ENCODE results near the gene COL5A1.

The COL5A1 gene

GRCh38 chr9:134839455-134840125 is 198.0 kb downstream of the COL5A1 start:
- H3K27me3 ChIP-seq (ENCODE audit: insufficient read depth, poor library complexity, severe bottlenecking): no peaks in the 10 kb centered on the region
- no peak for TF ChIP-seq CTCF (IDR thresholded peaks at IDR 0.05; ENCODE audit: insufficient read depth, low read length)
- no peak for TF ChIP-seq REST (IDR thresholded peaks at IDR 0.05; ENCODE audit: insufficient replicate concordance, low read depth)
- TF ChIP-seq SPI1 (IDR thresholded peaks at IDR 0.05; ENCODE audit: borderline replicate concordance, low read depth): no peak
- TF ChIP-seq GABPA (IDR thresholded peaks at IDR 0.05; ENCODE audit: low read depth): no peak
- no peak for TF ChIP-seq POLR2AphosphoS5 (IDR thresholded peaks at IDR 0.05; ENCODE audit: low read depth)
- DNase-seq (ENCODE audit: low read depth in 1 of 2, low spot score in 1 of 2): no peak
- H3K4me3 ChIP-seq (replicated peaks; ENCODE audit: insufficient read depth, low read length): no peak overlapping the region
- H3K27ac ChIP-seq (replicated peaks): no peak overlapping the region

GRCh38 chr9:134840511-134840910 is 198.9 kb downstream of the COL5A1 start:
- Histone ChIP-seq H3K27me3 (ENCODE audit: insufficient read depth, poor library complexity, severe bottlenecking) (no peaks in the 10 kb centered on the region), H3K27ac (replicated peaks) (no peak overlapping the region), H3K4me3 (replicated peaks; ENCODE audit: insufficient read depth, low read length) (no peak overlapping the region)
- DNase-seq (ENCODE audit: low read depth in 1 of 2, low spot score in 1 of 2): no peak
- TF ChIP-seq GABPA (IDR thresholded peaks at IDR 0.05; ENCODE audit: low read depth) (no peak), SPI1 (IDR thresholded peaks at IDR 0.05; ENCODE audit: borderline replicate concordance, low read depth) (no peak), CTCF (IDR thresholded peaks at IDR 0.05; ENCODE audit: insufficient read depth, low read length) (no peak), REST (IDR thresholded peaks at IDR 0.05; ENCODE audit: insufficient replicate concordance, low read depth) (no peak), POLR2AphosphoS5 (IDR thresholded peaks at IDR 0.05; ENCODE audit: low read depth) (no peak)

- TF ChIP-seq SPI1 (IDR thresholded peaks at IDR 0.05; ENCODE audit: borderline replicate concordance, low read depth): no peak
- no peak for TF ChIP-seq GABPA (IDR thresholded peaks at IDR 0.05; ENCODE audit: low read depth)
- Histone ChIP-seq H3K27ac (replicated peaks) (no peak overlapping the region), H3K27me3 (ENCODE audit: insufficient read depth, poor library complexity, severe bottlenecking) (no peaks in the 10 kb centered on the region), H3K4me3 (replicated peaks; ENCODE audit: insufficient read depth, low read length) (no peak overlapping the region)
- no peak for DNase-seq (ENCODE audit: low read depth in 1 of 2, low spot score in 1 of 2)
These were observed 199.7 kb downstream of the COL5A1 start for GRCh38 chr9:134841180-134841904.

- no peak overlapping the region for H3K4me3 ChIP-seq (replicated peaks; ENCODE audit: insufficient read depth, low read length)
- no peak for DNase-seq (ENCODE audit: low read depth in 1 of 2, low spot score in 1 of 2)
- H3K27ac ChIP-seq (replicated peaks): no peak overlapping the region
- TF ChIP-seq CTCF (IDR thresholded peaks at IDR 0.05; ENCODE audit: insufficient read depth, low read length): no peak
- no peak for TF ChIP-seq REST (IDR thresholded peaks at IDR 0.05; ENCODE audit: insufficient replicate concordance, low read depth)
- TF ChIP-seq SPI1 (IDR thresholded peaks at IDR 0.05; ENCODE audit: borderline replicate concordance, low read depth): no peak
- H3K27me3 ChIP-seq (ENCODE audit: insufficient read depth, poor library complexity, severe bottlenecking): no peaks in the 10 kb centered on the region
These were observed 200.7 kb downstream of the COL5A1 start for GRCh38 chr9:134842321-134842720.

Data from HL-60 (cell line).